Endothelial cell of umbilical vein (primary cell): ENCODE data around the gene MACROH2A1.

Experiments used
- CTCF ChIP-seq, 2 donors: IDR thresholded peaks; 1 replicate in 1 of 2; 2 replicates in 1 of 2; pipeline ENCODE4 v1.5.1; 2011; ENCODE audit warnings: low read length in 2 of 2, mild to moderate bottlenecking in 2 of 2, moderate library complexity in 2 of 2, control low read depth in 1 of 2, inconsistent platforms in 1 of 2, low read depth in 1 of 2; ENCODE audit not compliant: insufficient read depth in 1 of 2; ENCODE audit errors: extremely low read depth in 1 of 2
- EZH2 ChIP-seq: IDR thresholded peaks from 2 replicates; pipeline ENCODE4 v1.6.1; 2012; ENCODE audit warnings: borderline replicate concordance, low read depth, mild to moderate bottlenecking, moderate library complexity, low read length, inconsistent platforms; ENCODE audit not compliant: severe bottlenecking
- JUN ChIP-seq: IDR thresholded peaks from 2 replicates; pipeline ENCODE4 v1.6.1; 2011; ENCODE audit warnings: borderline replicate concordance, low read depth; ENCODE audit not compliant: insufficient read length, insufficient read depth
- POLR2A ChIP-seq: IDR thresholded peaks from 2 replicates; pipeline ENCODE4 v1.6.1; 2012; ENCODE audit warnings: low read depth, mild to moderate bottlenecking, control low read depth, low read length
- POLR2AphosphoS5 ChIP-seq: IDR thresholded peaks from 2 replicates; pipeline ENCODE4 v1.6.1; 2012; ENCODE audit warnings: low read depth, mild to moderate bottlenecking, control low read depth, low read length, moderate library complexity; ENCODE audit not compliant: insufficient read depth

GRCh38 chr5:135294793-135295192 is 104.2 kb downstream of the MACROH2A1 start:
- no peak for TF ChIP-seq JUN
- TF ChIP-seq EZH2: no peak
- TF ChIP-seq POLR2A: no peak
- TF ChIP-seq CTCF (IDR thresholded peaks at IDR 0.05; ENCODE audit: extremely low read depth in 1 of 2, insufficient read depth in 1 of 2, low read depth in 1 of 2, low read length in 2 of 2): no peak
- no peak for TF ChIP-seq POLR2AphosphoS5
